ENCODE data around the gene GPC6.

GPC6 gene

GRCh38 chr13:93527748-93528297 lies 301.2 kb downstream of the GPC6 start:
- no peak overlapping the region for H3K18ac ChIP-seq (ENCODE audit: low read length)
- no peaks in the 10 kb centered on the region for H3K27me3 ChIP-seq (ENCODE audit: insufficient read depth, low read length, poor library complexity)
- H3K36me3 ChIP-seq (ENCODE audit: control insufficient read depth, insufficient read depth, low read length), result no peaks in the 10 kb centered on the region
- H2BK120ac ChIP-seq (ENCODE audit: low read depth, low read length), result no peak overlapping the region
- H4K8ac ChIP-seq (ENCODE audit: low read depth, low read length), result no peak overlapping the region
- no peak overlapping the region for H3K4me3 ChIP-seq (ENCODE audit: low read length)
- no peak overlapping the region for H4K5ac ChIP-seq (ENCODE audit: low read length)
- no peak overlapping the region for H3K27ac ChIP-seq (ENCODE audit: low read depth, low read length)
- no peak overlapping the region for H3K23ac ChIP-seq (ENCODE audit: low read length)
- peaks cover 4% of the 10 kb centered on the region for H3K79me1 ChIP-seq (ENCODE audit: low read length)
- no peak overlapping the region for H2BK5ac ChIP-seq (ENCODE audit: low read length)
- H3K4me1 ChIP-seq (ENCODE audit: control insufficient read depth, low read depth, low read length), result peaks cover 6% of the 10 kb centered on the region
- no peak overlapping the region for H3K4me2 ChIP-seq (ENCODE audit: low read length)
- no peak overlapping the region for H3K4ac ChIP-seq (ENCODE audit: low read depth, low read length)
- no peak overlapping the region for H2BK15ac ChIP-seq (replicated peaks; ENCODE audit: low read depth)
- DNase-seq, result no peak
- no peak overlapping the region for H3K9ac ChIP-seq (ENCODE audit: low read length)
- no peaks in the 10 kb centered on the region for H3K79me2 ChIP-seq (ENCODE audit: control insufficient read depth, insufficient read depth, low read length)
- no peak overlapping the region for H3K56ac ChIP-seq (ENCODE audit: low read length)
- H2AK5ac ChIP-seq (ENCODE audit: low read length), result no peak overlapping the region
- WGBS (ENCODE audit: extremely low coverage, insufficient coverage, low lambda C conversion rate), result no CpG with 5 or more reads among the region's 2 CpGs

GRCh38 chr13:93529961-93530360 lies 303.4 kb downstream of the GPC6 start:
- H3K79me2 ChIP-seq (ENCODE audit: control insufficient read depth, insufficient read depth, low read length), result no peaks in the 10 kb centered on the region
- no peak overlapping the region for H2BK120ac ChIP-seq (ENCODE audit: low read depth, low read length)
- no peak for DNase-seq
- no peak overlapping the region for H3K18ac ChIP-seq (ENCODE audit: low read length)
- H2AK5ac ChIP-seq (ENCODE audit: low read length), result no peak overlapping the region
- no peak overlapping the region for H2BK15ac ChIP-seq (replicated peaks; ENCODE audit: low read depth)
- no peak overlapping the region for H3K4me3 ChIP-seq (ENCODE audit: low read length)
- no peak overlapping the region for H4K5ac ChIP-seq (ENCODE audit: low read length)
- no peaks in the 10 kb centered on the region for H3K4me1 ChIP-seq (ENCODE audit: control insufficient read depth, low read depth, low read length)
- no peak overlapping the region for H3K4me2 ChIP-seq (ENCODE audit: low read length)
- no peaks in the 10 kb centered on the region for H3K36me3 ChIP-seq (ENCODE audit: control insufficient read depth, insufficient read depth, low read length)
- H3K27me3 ChIP-seq (ENCODE audit: insufficient read depth, low read length, poor library complexity), result no peaks in the 10 kb centered on the region
- no peak overlapping the region for H3K23ac ChIP-seq (ENCODE audit: low read length)
- peaks cover 4% of the 10 kb centered on the region for H3K79me1 ChIP-seq (ENCODE audit: low read length)
- no peak overlapping the region for H4K8ac ChIP-seq (ENCODE audit: low read depth, low read length)
- WGBS (ENCODE audit: extremely low coverage, insufficient coverage, low lambda C conversion rate), result no CpG with 5 or more reads among the region's 2 CpGs
- H2BK5ac ChIP-seq (ENCODE audit: low read length), result no peak overlapping the region
- no peak overlapping the region for H3K56ac ChIP-seq (ENCODE audit: low read length)
- H3K4ac ChIP-seq (ENCODE audit: low read depth, low read length), result no peak overlapping the region
- H3K27ac ChIP-seq (ENCODE audit: low read depth, low read length), result no peak overlapping the region
- H3K9ac ChIP-seq (ENCODE audit: low read length), result no peak overlapping the region

DNA sequence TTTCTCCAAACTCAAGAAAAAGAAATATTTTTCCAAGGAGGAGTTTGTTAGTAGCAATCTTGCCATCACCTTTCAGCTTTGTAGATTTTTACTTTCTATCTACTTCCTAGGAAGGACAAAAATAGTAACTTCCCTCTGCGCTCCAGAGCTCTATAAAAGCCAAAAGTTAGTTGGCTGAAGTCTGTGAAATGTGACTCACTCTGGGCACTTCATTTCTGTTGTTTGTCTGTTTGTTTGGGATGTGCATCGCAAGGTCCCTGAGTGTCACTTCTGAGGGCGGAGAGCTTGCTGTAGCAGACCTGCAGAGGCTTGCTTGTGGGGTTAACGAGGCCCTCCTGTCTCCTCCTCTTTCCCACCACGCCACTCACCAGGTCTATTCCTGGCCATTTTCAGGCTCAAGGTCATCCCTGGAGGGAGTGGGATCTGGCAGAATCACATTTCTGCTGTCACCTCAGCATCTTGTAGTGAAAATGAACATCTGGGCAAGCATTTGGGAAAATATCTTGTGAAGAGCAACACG lies 307.6 kb downstream of the GPC6 start:
- Histone ChIP-seq H3K4me1 (ENCODE audit: control insufficient read depth, low read depth, low read length) (no peaks in the 10 kb centered on the region), H3K23ac (ENCODE audit: low read length) (no peak overlapping the region), H3K56ac (ENCODE audit: low read length) (no peak overlapping the region), H3K79me1 (ENCODE audit: low read length) (peaks cover 4% of the 10 kb centered on the region), H3K79me2 (ENCODE audit: control insufficient read depth, insufficient read depth, low read length) (no peaks in the 10 kb centered on the region), H4K8ac (ENCODE audit: low read depth, low read length) (no peak overlapping the region), H2BK5ac (ENCODE audit: low read length) (no peak overlapping the region), H3K18ac (ENCODE audit: low read length) (peak overlapping the region; percentile 25), H3K4me2 (ENCODE audit: low read length) (no peak overlapping the region), H3K36me3 (ENCODE audit: control insufficient read depth, insufficient read depth, low read length) (no peaks in the 10 kb centered on the region), H3K27ac (ENCODE audit: low read depth, low read length) (no peak overlapping the region), H3K4me3 (ENCODE audit: low read length) (no peak overlapping the region), H2BK120ac (ENCODE audit: low read depth, low read length) (no peak overlapping the region), H2BK15ac (replicated peaks; ENCODE audit: low read depth) (no peak overlapping the region), H3K9ac (ENCODE audit: low read length) (no peak overlapping the region), H4K5ac (ENCODE audit: low read length) (no peak overlapping the region), H3K27me3 (ENCODE audit: insufficient read depth, low read length, poor library complexity) (no peaks in the 10 kb centered on the region), H2AK5ac (ENCODE audit: low read length) (no peak overlapping the region), H3K4ac (ENCODE audit: low read depth, low read length) (no peak overlapping the region)
- DNase-seq, result no peak
- no CpG with 5 or more reads among the region's 6 CpGs for WGBS (ENCODE audit: extremely low coverage, insufficient coverage, low lambda C conversion rate)

GRCh38 chr13:93535251-93535650 lies 308.6 kb downstream of the GPC6 start:
- Histone ChIP-seq H3K27ac (ENCODE audit: low read depth, low read length) (no peak overlapping the region), H3K4me3 (ENCODE audit: low read length) (no peak overlapping the region)

DNA sequence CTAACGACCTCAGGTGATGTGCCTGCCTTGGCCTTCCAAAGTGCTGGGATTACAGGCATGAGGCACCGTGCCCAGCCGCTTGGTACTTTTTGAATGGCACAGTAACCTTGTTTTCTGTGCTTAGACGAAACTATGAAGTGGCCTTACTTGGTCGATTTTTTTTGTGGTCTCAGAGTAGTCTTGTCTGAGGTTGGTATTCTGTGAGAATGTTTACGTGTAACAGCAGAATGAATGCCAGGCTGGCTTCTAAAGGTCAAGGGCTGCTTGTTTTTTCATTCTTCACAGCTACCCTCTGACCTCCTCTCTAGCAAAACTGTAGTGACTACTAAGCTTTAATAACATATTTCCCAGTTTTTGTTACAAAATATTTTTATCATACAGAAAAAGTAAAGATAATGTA lies 313.3 kb downstream of the GPC6 start:
- Histone ChIP-seq H3K27me3 (ENCODE audit: insufficient read depth, low read length, poor library complexity) (no peaks in the 10 kb centered on the region), H3K9ac (ENCODE audit: low read length) (no peak overlapping the region), H2BK120ac (ENCODE audit: low read depth, low read length) (no peak overlapping the region), H3K27ac (ENCODE audit: low read depth, low read length) (no peak overlapping the region), H2BK15ac (replicated peaks; ENCODE audit: low read depth) (no peak overlapping the region), H3K79me2 (ENCODE audit: control insufficient read depth, insufficient read depth, low read length) (peaks cover 2% of the 10 kb centered on the region), H3K23ac (ENCODE audit: low read length) (no peak overlapping the region), H2BK5ac (ENCODE audit: low read length) (no peak overlapping the region), H2AK5ac (ENCODE audit: low read length) (no peak overlapping the region), H3K56ac (ENCODE audit: low read length) (no peak overlapping the region), H3K4me1 (ENCODE audit: control insufficient read depth, low read depth, low read length) (no peaks in the 10 kb centered on the region), H3K36me3 (ENCODE audit: control insufficient read depth, insufficient read depth, low read length) (no peaks in the 10 kb centered on the region), H3K18ac (ENCODE audit: low read length) (no peak overlapping the region), H3K4ac (ENCODE audit: low read depth, low read length) (no peak overlapping the region), H4K5ac (ENCODE audit: low read length) (no peak overlapping the region), H3K79me1 (ENCODE audit: low read length) (peaks cover 2% of the 10 kb centered on the region), H3K4me2 (ENCODE audit: low read length) (no peak overlapping the region), H3K4me3 (ENCODE audit: low read length) (no peak overlapping the region), H4K8ac (ENCODE audit: low read depth, low read length) (no peak overlapping the region)
- WGBS (ENCODE audit: extremely low coverage, insufficient coverage, low lambda C conversion rate), result no CpG with 5 or more reads among the region's 6 CpGs
- no peak for DNase-seq

More at GRCh38 chr13:93535251-93535650, 308.6 kb downstream of the GPC6 start:
- Histone ChIP-seq H3K9ac (ENCODE audit: low read length) (no peak overlapping the region), H3K27me3 (ENCODE audit: insufficient read depth, low read length, poor library complexity) (no peaks in the 10 kb centered on the region), H2BK5ac (ENCODE audit: low read length) (no peak overlapping the region), H2BK120ac (ENCODE audit: low read depth, low read length) (no peak overlapping the region), H2BK15ac (replicated peaks; ENCODE audit: low read depth) (no peak overlapping the region), H3K79me2 (ENCODE audit: control insufficient read depth, insufficient read depth, low read length) (no peaks in the 10 kb centered on the region), H3K23ac (ENCODE audit: low read length) (no peak overlapping the region), H3K36me3 (ENCODE audit: control insufficient read depth, insufficient read depth, low read length) (no peaks in the 10 kb centered on the region), H3K4ac (ENCODE audit: low read depth, low read length) (no peak overlapping the region), H4K8ac (ENCODE audit: low read depth, low read length) (no peak overlapping the region), H3K18ac (ENCODE audit: low read length) (no peak overlapping the region), H2AK5ac (ENCODE audit: low read length) (no peak overlapping the region), H3K79me1 (ENCODE audit: low read length) (peaks cover 2% of the 10 kb centered on the region), H4K5ac (ENCODE audit: low read length) (no peak overlapping the region), H3K56ac (ENCODE audit: low read length) (no peak overlapping the region), H3K4me1 (ENCODE audit: control insufficient read depth, low read depth, low read length) (no peaks in the 10 kb centered on the region), H3K4me2 (ENCODE audit: low read length) (no peak overlapping the region)
- no peak for DNase-seq
- WGBS (ENCODE audit: extremely low coverage, insufficient coverage, low lambda C conversion rate), result no CpG with 5 or more reads among the region's 1 CpG

- no peak overlapping the region for H4K5ac ChIP-seq (ENCODE audit: low read length)
- no peak overlapping the region for H3K56ac ChIP-seq (ENCODE audit: low read length)
- no peak overlapping the region for H3K9ac ChIP-seq (ENCODE audit: low read length)
- no peak overlapping the region for H3K4ac ChIP-seq (ENCODE audit: low read depth, low read length)
- no peak overlapping the region for H2BK120ac ChIP-seq (ENCODE audit: low read depth, low read length)
- no peak overlapping the region for H3K4me3 ChIP-seq (ENCODE audit: low read length)
- H3K4me2 ChIP-seq (ENCODE audit: low read length), result no peak overlapping the region
- peaks cover 2% of the 10 kb centered on the region for H3K79me2 ChIP-seq (ENCODE audit: control insufficient read depth, insufficient read depth, low read length)
- DNase-seq, result no peak
- peak overlapping the region; percentile 74 for H2BK15ac ChIP-seq (replicated peaks; ENCODE audit: low read depth)
- no peaks in the 10 kb centered on the region for H3K27me3 ChIP-seq (ENCODE audit: insufficient read depth, low read length, poor library complexity)
- no peak overlapping the region for H2AK5ac ChIP-seq (ENCODE audit: low read length)
- H3K18ac ChIP-seq (ENCODE audit: low read length), result no peak overlapping the region
- no peak overlapping the region for H3K23ac ChIP-seq (ENCODE audit: low read length)
- H3K79me1 ChIP-seq (ENCODE audit: low read length), result peaks cover 2% of the 10 kb centered on the region
- no peak overlapping the region for H2BK5ac ChIP-seq (ENCODE audit: low read length)
- H4K8ac ChIP-seq (ENCODE audit: low read depth, low read length), result no peak overlapping the region
- H3K36me3 ChIP-seq (ENCODE audit: control insufficient read depth, insufficient read depth, low read length), result no peaks in the 10 kb centered on the region
- H3K27ac ChIP-seq (ENCODE audit: low read depth, low read length), result no peak overlapping the region
- H3K4me1 ChIP-seq (ENCODE audit: control insufficient read depth, low read depth, low read length), result peaks cover 17% of the 10 kb centered on the region
Observed at GRCh38 chr13:93547886-93548285, 321.3 kb downstream of the GPC6 start.

All from mesendoderm (in vitro differentiated cells).